ENCODE data around the gene GABRR3.

DNA sequence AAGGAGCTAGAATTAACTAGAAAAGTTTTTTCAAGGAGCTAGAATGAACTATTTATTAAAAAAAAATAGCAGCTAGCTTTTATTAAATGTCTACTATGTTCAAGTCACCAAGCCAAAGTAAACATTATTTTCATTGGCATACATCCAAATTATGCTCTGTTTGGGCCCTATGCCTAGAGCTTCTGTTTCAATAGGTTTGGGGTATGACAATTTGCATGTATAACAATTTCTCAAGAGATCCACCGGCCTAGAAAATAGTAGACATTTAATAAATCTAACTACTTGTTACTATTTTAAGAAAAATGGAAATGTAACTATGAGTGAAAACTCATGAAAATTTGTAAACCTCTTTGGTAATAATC, 8.0 kb downstream of the GABRR3 start:
- TF ChIP-seq, protein P1, sequence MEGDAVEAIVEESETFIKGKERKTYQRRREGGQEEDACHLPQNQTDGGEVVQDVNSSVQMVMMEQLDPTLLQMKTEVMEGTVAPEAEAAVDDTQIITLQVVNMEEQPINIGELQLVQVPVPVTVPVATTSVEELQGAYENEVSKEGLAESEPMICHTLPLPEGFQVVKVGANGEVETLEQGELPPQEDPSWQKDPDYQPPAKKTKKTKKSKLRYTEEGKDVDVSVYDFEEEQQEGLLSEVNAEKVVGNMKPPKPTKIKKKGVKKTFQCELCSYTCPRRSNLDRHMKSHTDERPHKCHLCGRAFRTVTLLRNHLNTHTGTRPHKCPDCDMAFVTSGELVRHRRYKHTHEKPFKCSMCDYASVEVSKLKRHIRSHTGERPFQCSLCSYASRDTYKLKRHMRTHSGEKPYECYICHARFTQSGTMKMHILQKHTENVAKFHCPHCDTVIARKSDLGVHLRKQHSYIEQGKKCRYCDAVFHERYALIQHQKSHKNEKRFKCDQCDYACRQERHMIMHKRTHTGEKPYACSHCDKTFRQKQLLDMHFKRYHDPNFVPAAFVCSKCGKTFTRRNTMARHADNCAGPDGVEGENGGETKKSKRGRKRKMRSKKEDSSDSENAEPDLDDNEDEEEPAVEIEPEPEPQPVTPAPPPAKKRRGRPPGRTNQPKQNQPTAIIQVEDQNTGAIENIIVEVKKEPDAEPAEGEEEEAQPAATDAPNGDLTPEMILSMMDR (IDR thresholded peaks at IDR 0.05; ENCODE audit: poor library complexity, severe bottlenecking), result no peak
- TF ChIP-seq MXI1 (conservative IDR thresholded peaks at IDR 0.05; ENCODE audit: poor library complexity, severe bottlenecking) (no peak), POLR2AphosphoS5 (IDR thresholded peaks at IDR 0.05) (no peak), EP300 (conservative IDR thresholded peaks at IDR 0.05; ENCODE audit: poor library complexity, severe bottlenecking) (no peak), RAD21 (conservative IDR thresholded peaks at IDR 0.05) (no peak), EZH2 (IDR thresholded peaks at IDR 0.05; ENCODE audit: borderline replicate concordance, insufficient read depth, low read length, poor library complexity, severe bottlenecking) (no peak), TAF1 (IDR thresholded peaks at IDR 0.05; ENCODE audit: low read depth) (no peak)
- TF ChIP-seq, protein P2, sequence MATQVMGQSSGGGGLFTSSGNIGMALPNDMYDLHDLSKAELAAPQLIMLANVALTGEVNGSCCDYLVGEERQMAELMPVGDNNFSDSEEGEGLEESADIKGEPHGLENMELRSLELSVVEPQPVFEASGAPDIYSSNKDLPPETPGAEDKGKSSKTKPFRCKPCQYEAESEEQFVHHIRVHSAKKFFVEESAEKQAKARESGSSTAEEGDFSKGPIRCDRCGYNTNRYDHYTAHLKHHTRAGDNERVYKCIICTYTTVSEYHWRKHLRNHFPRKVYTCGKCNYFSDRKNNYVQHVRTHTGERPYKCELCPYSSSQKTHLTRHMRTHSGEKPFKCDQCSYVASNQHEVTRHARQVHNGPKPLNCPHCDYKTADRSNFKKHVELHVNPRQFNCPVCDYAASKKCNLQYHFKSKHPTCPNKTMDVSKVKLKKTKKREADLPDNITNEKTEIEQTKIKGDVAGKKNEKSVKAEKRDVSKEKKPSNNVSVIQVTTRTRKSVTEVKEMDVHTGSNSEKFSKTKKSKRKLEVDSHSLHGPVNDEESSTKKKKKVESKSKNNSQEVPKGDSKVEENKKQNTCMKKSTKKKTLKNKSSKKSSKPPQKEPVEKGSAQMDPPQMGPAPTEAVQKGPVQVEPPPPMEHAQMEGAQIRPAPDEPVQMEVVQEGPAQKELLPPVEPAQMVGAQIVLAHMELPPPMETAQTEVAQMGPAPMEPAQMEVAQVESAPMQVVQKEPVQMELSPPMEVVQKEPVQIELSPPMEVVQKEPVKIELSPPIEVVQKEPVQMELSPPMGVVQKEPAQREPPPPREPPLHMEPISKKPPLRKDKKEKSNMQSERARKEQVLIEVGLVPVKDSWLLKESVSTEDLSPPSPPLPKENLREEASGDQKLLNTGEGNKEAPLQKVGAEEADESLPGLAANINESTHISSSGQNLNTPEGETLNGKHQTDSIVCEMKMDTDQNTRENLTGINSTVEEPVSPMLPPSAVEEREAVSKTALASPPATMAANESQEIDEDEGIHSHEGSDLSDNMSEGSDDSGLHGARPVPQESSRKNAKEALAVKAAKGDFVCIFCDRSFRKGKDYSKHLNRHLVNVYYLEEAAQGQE (IDR thresholded peaks at IDR 0.05; ENCODE audit: borderline replicate concordance), result no peak

Data from neural cell (in vitro differentiated cells).